ENCODE data around the gene FMO4.

Gene FMO4

GRCh38 chr1:171346881-171347280 lies 32.9 kb downstream of the FMO4 start:
- TF ChIP-seq EP300 (IDR thresholded peaks at IDR 0.05; ENCODE audit: borderline replicate concordance), result no peak
- no peak for TF ChIP-seq YY1 (IDR thresholded peaks at IDR 0.05; ENCODE audit: low read depth)
- no peak for TF ChIP-seq CREB1 (IDR thresholded peaks at IDR 0.05; ENCODE audit: low read depth)
- no peak for TF ChIP-seq EGR1 (IDR thresholded peaks at IDR 0.05)
- TF ChIP-seq USF1 (IDR thresholded peaks at IDR 0.05), result no peak
- TF ChIP-seq RAD21 (IDR thresholded peaks at IDR 0.05; ENCODE audit: low read depth), result no peak
- no peak for TF ChIP-seq ZBTB7A (IDR thresholded peaks at IDR 0.05; ENCODE audit: low read depth)

GRCh38 chr1:171350594-171350993 lies 36.6 kb downstream of the FMO4 start:
- TF ChIP-seq CREB1 (IDR thresholded peaks at IDR 0.05; ENCODE audit: low read depth), result no peak
- no peak for TF ChIP-seq EGR1 (IDR thresholded peaks at IDR 0.05)
- no peak for TF ChIP-seq REST (IDR thresholded peaks at IDR 0.05; ENCODE audit: low read depth)
- TF ChIP-seq NFIC (IDR thresholded peaks at IDR 0.05), result no peak
- no peak for TF ChIP-seq CEBPB (IDR thresholded peaks at IDR 0.05)
- no peak for TF ChIP-seq TEAD4 (IDR thresholded peaks at IDR 0.05)
- no peak for TF ChIP-seq RAD21 (IDR thresholded peaks at IDR 0.05; ENCODE audit: low read depth)
- TF ChIP-seq TCF12 (IDR thresholded peaks at IDR 0.05; ENCODE audit: low read depth), result no peak
- no peak for TF ChIP-seq TAF1 (IDR thresholded peaks at IDR 0.05; ENCODE audit: low read depth)
- no peak for TF ChIP-seq USF1 (IDR thresholded peaks at IDR 0.05)
- no peak for TF ChIP-seq EP300 (IDR thresholded peaks at IDR 0.05; ENCODE audit: borderline replicate concordance)
- TF ChIP-seq YY1 (IDR thresholded peaks at IDR 0.05; ENCODE audit: low read depth), result no peak
- no peak for TF ChIP-seq MAX (IDR thresholded peaks at IDR 0.05)
- TF ChIP-seq FOXM1 (IDR thresholded peaks at IDR 0.05; ENCODE audit: borderline replicate concordance, low read depth), result no peak
- no peak for TF ChIP-seq ZBTB7A (IDR thresholded peaks at IDR 0.05; ENCODE audit: low read depth)

GRCh38 chr1:171351961-171352360 lies 38.0 kb downstream of the FMO4 start:
- no peak for TF ChIP-seq USF1 (IDR thresholded peaks at IDR 0.05)
- no peak for TF ChIP-seq YY1 (IDR thresholded peaks at IDR 0.05; ENCODE audit: low read depth)
- no peak for TF ChIP-seq ZBTB7A (IDR thresholded peaks at IDR 0.05; ENCODE audit: low read depth)
- TF ChIP-seq NFIC (IDR thresholded peaks at IDR 0.05), result no peak
- no peak for TF ChIP-seq TAF1 (IDR thresholded peaks at IDR 0.05; ENCODE audit: low read depth)
- no peak for TF ChIP-seq EGR1 (IDR thresholded peaks at IDR 0.05)
- no peak for TF ChIP-seq EP300 (IDR thresholded peaks at IDR 0.05; ENCODE audit: borderline replicate concordance)
- no peak for TF ChIP-seq TCF12 (IDR thresholded peaks at IDR 0.05; ENCODE audit: low read depth)
- TF ChIP-seq REST (IDR thresholded peaks at IDR 0.05; ENCODE audit: low read depth), result no peak
- TF ChIP-seq CEBPB (IDR thresholded peaks at IDR 0.05), result no peak
- no peak for TF ChIP-seq MAX (IDR thresholded peaks at IDR 0.05)
- TF ChIP-seq FOXM1 (IDR thresholded peaks at IDR 0.05; ENCODE audit: borderline replicate concordance, low read depth), result no peak
- TF ChIP-seq CREB1 (IDR thresholded peaks at IDR 0.05; ENCODE audit: low read depth), result no peak
- TF ChIP-seq TEAD4 (IDR thresholded peaks at IDR 0.05), result no peak
- no peak for TF ChIP-seq RAD21 (IDR thresholded peaks at IDR 0.05; ENCODE audit: low read depth)

- no peak for TF ChIP-seq TAF1 (IDR thresholded peaks at IDR 0.05; ENCODE audit: low read depth)
- TF ChIP-seq REST (IDR thresholded peaks at IDR 0.05; ENCODE audit: low read depth), result no peak
Observed at GRCh38 chr1:171352554-171352953, 38.6 kb downstream of the FMO4 start.

Measured in Ishikawa (cell line).